Testis (tissue), 5 donors: ENCODE measurements around the gene MRPS17. TPM values are rescaled to one million over a fixed set of nuclear protein-coding genes. Genes with fewer than 3 reads are reported as not detected.
A peak's percentile ranks its signal among the peaks of the same experiment; 100 is the strongest.

Experiments
- DNase-seq: peaks from one replicate; pipeline ENCODE4 v3.0.0-alpha.2; 2019
- H3K27ac ChIP-seq, 2 donors: fragments of 200-600 bp; sonication (generic); one replicate each; pipeline ENCODE4 v1.5.1; 2019
- H3K27me3 ChIP-seq: fragments of 200-600 bp; sonication (generic); one replicate; pipeline ENCODE4 v1.5.1; 2019
- H3K36me3 ChIP-seq: fragments of 200-600 bp; sonication (generic); one replicate; pipeline ENCODE4 v1.5.1; 2017; ENCODE audit warnings: low read depth; ENCODE audit errors: missing control alignments
- H3K4me1 ChIP-seq: fragments of 200-600 bp; sonication (generic); one replicate; pipeline ENCODE4 v1.5.1; 2019
- H3K4me3 ChIP-seq, 2 donors: fragments of 200-600 bp; sonication (generic); one replicate each; pipeline ENCODE4 v1.5.1; 2017 to 2019
- H3K9me3 ChIP-seq: fragments of 200-600 bp; sonication (generic); one replicate; pipeline ENCODE4 v1.5.1; 2017
- CTCF ChIP-seq, 3 experiments: fragments of 450-650 bp in 2 of 3; fragments of 200-600 bp in 1 of 3; sonication (generic) in 1 of 3; IDR thresholded peaks; one replicate each; pipeline ENCODE4 v1.5.1; 2016 to 2019; ENCODE audit warnings: antibody characterized with exemption in 3 of 3, mild to moderate bottlenecking in 2 of 3, moderate library complexity in 1 of 3
- POLR2A ChIP-seq: fragments of 450-650 bp; IDR thresholded peaks from one replicate; pipeline ENCODE4 v1.6.1; 2017; ENCODE audit warnings: antibody characterized with exemption, mild to moderate bottlenecking, moderate library complexity
- WGBS, 2 donors: methylation state at CpG; one replicate each; pipeline ENCODE4 v1.1.5; 2018; 5-methylcytosine and 5-hydroxymethylcytosine counted together
- intact Hi-C: fragments of 100-400 bp; cut with DNase I; formaldehyde crosslinking; loops from one replicate; pipeline ENCODE4 v1.15.1; 2023; ENCODE audit warnings: low total_unique reads
- long read RNA-seq, 2 donors: transcript quantifications; one replicate each; lab custom pipeline, GENCODE V29; 2026
- polyA plus RNA-seq: library from polyadenylated mRNA; stranded (reverse); fragments of 350-450 nt; fragmentation: Illumina TruSeq; extraction: RNeasy Lipid Tissue Mini Kit (QIAGEN cat#74804); gene quantifications from one replicate; pipeline ENCODE4 v1.2.3, GENCODE V29; 2014; ENCODE audit warnings: low read depth, low replicate concordance; ENCODE audit not compliant: insufficient read depth
- total RNA-seq, 2 donors: library from RNA; depleted of rRNA; stranded (reverse); fragments of >200 nt; gene quantifications; one replicate each; pipeline ENCODE4 v1.2.3, GENCODE V29; 2016

The MRPS17 gene
- total RNA-seq = 10 to 100 TPM in 1 of 2 donors, 1 to 10 TPM in 1; 8.9 to 10.7 TPM
- polyA plus RNA-seq = 19.7 TPM
- long read RNA-seq, donor 1, transcript MRPS17-201 (3 exons, 1,845 nt) = major isoform, 21 of 26 reads
- long read RNA-seq, donor 1, partial matches to known transcripts = 5 of 26 reads
- long read RNA-seq, donor 1, other reads (novel, unspliced or antisense) = 0 of 26 reads
- long read RNA-seq, donor 2, transcript MRPS17-201 (3 exons, 1,845 nt) = major isoform, 8 of 9 reads
- long read RNA-seq, donor 2, partial matches to known transcripts = 0 of 9 reads
- long read RNA-seq, donor 2, other reads (novel, unspliced or antisense) = 0 of 9 reads

- no peaks in the 10 kb centered on the region for H3K27me3 ChIP-seq
- WGBS, 2 donors = 1% methylated on average over 26 to 47 of the region's 53 CpGs
Measured at GRCh38 chr7:55951637-55952351, at the start of gene MRPS17. MRPS17 (plus strand) TSS chr7:55951877; CDS start chr7:55953196, 1,319 bp downstream.

GRCh38 chr7:55903985-55904759 is 47.5 kb upstream of the MRPS17 start:
- H3K27ac ChIP-seq = no peak overlapping the region
- TF ChIP-seq POLR2A = no peak
- H3K36me3 ChIP-seq = no peaks in the 10 kb centered on the region
- intact Hi-C loops = no loop called here
- H3K4me1 ChIP-seq = no peaks in the 10 kb centered on the region
- no peaks in the 10 kb centered on the region for H3K9me3 ChIP-seq
- no peak for DNase-seq
- no peak overlapping the region for H3K4me3 ChIP-seq
- 79 to 92% methylated on average over 8 of the region's 8 CpGs for WGBS, 2 donors
- H3K27me3 ChIP-seq = no peaks in the 10 kb centered on the region

More at GRCh38 chr7:55951637-55952351, at the start of gene MRPS17:
- peak in 1 of 3 experiments; percentile 9 for TF ChIP-seq CTCF (IDR thresholded peaks at IDR 0.05)
- no peak for TF ChIP-seq POLR2A
- Histone ChIP-seq H3K9me3 (no peaks in the 10 kb centered on the region), H3K4me1 (peaks cover 6% of the 10 kb centered on the region), H3K4me3 (peak within 1 kb of the TSS; percentile 72 to 79), H3K36me3 (no peaks in the 10 kb centered on the region), H3K27ac (peak within 1 kb of the TSS; percentile 2 to 65)
- peak; percentile 96 for DNase-seq
- intact Hi-C loops = no loop called here

GRCh38 chr7:55912748-55913158 is 38.9 kb upstream of the MRPS17 start:
- intact Hi-C loops = no loop called here
- WGBS, 2 donors = 61 to 75% methylated on average over 3 of the region's 3 CpGs
- H3K4me3 ChIP-seq = no peak overlapping the region
- TF ChIP-seq CTCF (IDR thresholded peaks at IDR 0.05) (no peak), POLR2A (no peak)
- H3K27me3 ChIP-seq = no peaks in the 10 kb centered on the region
- H3K36me3 ChIP-seq = no peaks in the 10 kb centered on the region
- no peaks in the 10 kb centered on the region for H3K9me3 ChIP-seq
- H3K4me1 ChIP-seq = no peaks in the 10 kb centered on the region
- no peak for DNase-seq
- H3K27ac ChIP-seq = no peak overlapping the region

GRCh38 chr7:55917771-55918170 is 33.9 kb upstream of the MRPS17 start:
- Histone ChIP-seq H3K4me1 (no peaks in the 10 kb centered on the region), H3K27ac (no peak overlapping the region), H3K27me3 (no peaks in the 10 kb centered on the region), H3K36me3 (no peaks in the 10 kb centered on the region), H3K4me3 (no peak overlapping the region), H3K9me3 (no peaks in the 10 kb centered on the region)
- intact Hi-C loops = no loop called here
- 88 to 100% methylated on average over 1 of the region's 1 CpG for WGBS, 2 donors
- no peak for TF ChIP-seq POLR2A
- no peak for TF ChIP-seq CTCF (IDR thresholded peaks at IDR 0.05)
- DNase-seq = no peak
